ES-I3 (cell line): ENCODE results near the gene TMEM233.
"Not testable (repeated sequence)": the region's sequence is repeated elsewhere in the genome, so short reads cannot be mapped to it uniquely, and the experiment has no call there.

Experiments
- H3K36me3 ChIP-seq: 2 replicates; pipeline ENCODE4 v1.6.1; 2013; ENCODE audit warnings: mild to moderate bottlenecking, low read length, control low read depth, moderate library complexity; ENCODE audit not compliant: insufficient read depth
- H3K4me1 ChIP-seq: 2 replicates; pipeline ENCODE4 v1.6.1; 2013; ENCODE audit warnings: mild to moderate bottlenecking, control low read depth, low read length; ENCODE audit not compliant: insufficient read depth
- H3K9ac ChIP-seq: 2 replicates; pipeline ENCODE4 v1.6.1; 2013; ENCODE audit warnings: low read depth, mild to moderate bottlenecking, low read length, moderate library complexity
- H3K9me3 ChIP-seq: 2 replicates; pipeline ENCODE4 v1.6.1; 2013; ENCODE audit warnings: mild to moderate bottlenecking, low read length, moderate library complexity; ENCODE audit not compliant: control insufficient read depth, insufficient read depth

TMEM233 gene

GRCh38 chr12:119624966-119625365 lies 31.4 kb downstream of the TMEM233 start:
- Histone ChIP-seq H3K9ac (no peak overlapping the region), H3K36me3 (no peaks in the 10 kb centered on the region), H3K9me3 (no peaks in the 10 kb centered on the region), H3K4me1 (no peaks in the 10 kb centered on the region)

- H3K9me3 ChIP-seq: no peaks in the 10 kb centered on the region
- H3K36me3 ChIP-seq: no peaks in the 10 kb centered on the region
- H3K9ac ChIP-seq: no peak overlapping the region
- H3K4me1 ChIP-seq: no peaks in the 10 kb centered on the region
Observed at GRCh38 chr12:119627019-119627643, 33.6 kb downstream of the TMEM233 start.

GRCh38 chr12:119627686-119628085 lies 34.1 kb downstream of the TMEM233 start:
- Histone ChIP-seq H3K36me3 (no peaks in the 10 kb centered on the region), H3K9ac (no peak overlapping the region), H3K4me1 (no peaks in the 10 kb centered on the region), H3K9me3 (no peaks in the 10 kb centered on the region)

GRCh38 chr12:119630223-119630780 lies 36.7 kb downstream of the TMEM233 start:
- Histone ChIP-seq H3K9me3 (no peaks in the 10 kb centered on the region), H3K9ac (no peak overlapping the region), H3K36me3 (no peaks in the 10 kb centered on the region), H3K4me1 (no peaks in the 10 kb centered on the region)

GRCh38 chr12:119630962-119631550 lies 37.5 kb downstream of the TMEM233 start:
- Histone ChIP-seq H3K4me1 (no peaks in the 10 kb centered on the region), H3K9ac (no peak overlapping the region), H3K9me3 (no peaks in the 10 kb centered on the region), H3K36me3 (no peaks in the 10 kb centered on the region)

GRCh38 chr12:119631930-119632678 lies 38.5 kb downstream of the TMEM233 start:
- Histone ChIP-seq H3K9me3 (no peaks in the 10 kb centered on the region), H3K36me3 (no peaks in the 10 kb centered on the region), H3K4me1 (no peaks in the 10 kb centered on the region), H3K9ac (no peak overlapping the region)

- Histone ChIP-seq H3K36me3 (no peaks in the 10 kb centered on the region), H3K9me3 (no peaks in the 10 kb centered on the region), H3K4me1 (no peaks in the 10 kb centered on the region), H3K9ac (no peak overlapping the region)
Observed at GRCh38 chr12:119634743-119635142, 41.2 kb downstream of the TMEM233 start.

GRCh38 chr12:119642986-119643385 lies 49.4 kb downstream of the TMEM233 start:
- Histone ChIP-seq H3K36me3 (no peaks in the 10 kb centered on the region), H3K4me1 (no peaks in the 10 kb centered on the region), H3K9ac (no peak overlapping the region)

GRCh38 chr12:119644930-119645329 lies 51.4 kb downstream of the TMEM233 start:
- H3K9me3 ChIP-seq: no peaks in the 10 kb centered on the region
- no peaks in the 10 kb centered on the region for H3K4me1 ChIP-seq
- H3K9ac ChIP-seq: no peak overlapping the region
- H3K36me3 ChIP-seq: no peaks in the 10 kb centered on the region

More at GRCh38 chr12:119642986-119643385, 49.4 kb downstream of the TMEM233 start:
- H3K9me3 ChIP-seq: no peaks in the 10 kb centered on the region

GRCh38 chr12:119645535-119646059 lies 52.0 kb downstream of the TMEM233 start:
- H3K9me3 ChIP-seq: no peaks in the 10 kb centered on the region
- H3K9ac ChIP-seq: no peak overlapping the region
- no peaks in the 10 kb centered on the region for H3K4me1 ChIP-seq

GRCh38 chr12:119649202-119649808 lies 55.7 kb downstream of the TMEM233 start:
- Histone ChIP-seq H3K9me3 (peaks cover 5% of the 10 kb centered on the region), H3K9ac (no peak overlapping the region), H3K36me3 (no peaks in the 10 kb centered on the region), H3K4me1 (no peaks in the 10 kb centered on the region)

More at GRCh38 chr12:119645535-119646059, 52.0 kb downstream of the TMEM233 start:
- H3K36me3 ChIP-seq: no peaks in the 10 kb centered on the region

- no peaks in the 10 kb centered on the region for H3K36me3 ChIP-seq
- no peaks in the 10 kb centered on the region for H3K4me1 ChIP-seq
Observed at GRCh38 chr12:119652665-119653064, 59.1 kb downstream of the TMEM233 start.

GRCh38 chr12:119657001-119657400 lies 63.4 kb downstream of the TMEM233 start:
- H3K36me3 ChIP-seq, H3K9ac ChIP-seq, H3K9me3 ChIP-seq, H3K4me1 ChIP-seq: not testable (repeated sequence)

More at GRCh38 chr12:119652665-119653064, 59.1 kb downstream of the TMEM233 start:
- Histone ChIP-seq H3K9me3 (peaks cover 5% of the 10 kb centered on the region), H3K9ac (no peak overlapping the region)

GRCh38 chr12:119658166-119658565 lies 64.6 kb downstream of the TMEM233 start:
- not testable (repeated sequence) for H3K9me3 ChIP-seq, H3K4me1 ChIP-seq, H3K36me3 ChIP-seq, H3K9ac ChIP-seq
